Vagina (tissue), 2 donors: Measurements from ENCODE around the gene RPRML. TPM values are rescaled to one million over a fixed set of nuclear protein-coding genes. Genes with fewer than 3 reads are reported as not detected.

Experiments
- DNase-seq, 2 donors: peaks; one replicate each; pipeline ENCODE4 v3.0.0-alpha.2; 2017; ENCODE audit errors: extremely low spot score in 2 of 2
- H3K27ac ChIP-seq: fragments of 200-600 bp; sonication (generic); one replicate; pipeline ENCODE4 v1.5.1; 2019
- H3K27me3 ChIP-seq: fragments of 200-600 bp; sonication (generic); one replicate; pipeline ENCODE4 v1.5.1; 2019
- H3K36me3 ChIP-seq, 2 donors: fragments of 200-600 bp; sonication (generic); one replicate each; pipeline ENCODE4 v1.5.1; 2017 to 2019
- H3K4me1 ChIP-seq: fragments of 200-600 bp; sonication (generic); one replicate; pipeline ENCODE4 v1.5.1; 2019
- H3K4me3 ChIP-seq, 2 donors: fragments of 200-600 bp; sonication (generic); 1 replicate in 1 of 2; 2 replicates in 1 of 2; pipeline ENCODE4 v1.5.1; 2016 to 2019
- H3K9me3 ChIP-seq: fragments of 200-600 bp; sonication (generic); one replicate; pipeline ENCODE4 v1.5.1; 2019
- CTCF ChIP-seq, 3 experiments: fragments of 450-650 bp in 2 of 3; fragments of 200-600 bp in 1 of 3; sonication (generic) in 1 of 3; IDR thresholded peaks; one replicate each; pipeline ENCODE4 v1.5.1; 2017 to 2019; ENCODE audit warnings: antibody characterized with exemption in 3 of 3, mild to moderate bottlenecking in 2 of 3, moderate library complexity in 2 of 3
- POLR2A ChIP-seq, 2 donors: fragments of 450-650 bp; IDR thresholded peaks; one replicate each; pipeline ENCODE4 v1.6.1; 2017; ENCODE audit warnings: antibody characterized with exemption in 2 of 2, mild to moderate bottlenecking in 2 of 2, moderate library complexity in 2 of 2
- POLR2AphosphoS5 ChIP-seq, 2 donors: sonication (generic); formaldehyde crosslinking; IDR thresholded peaks; one replicate each; pipeline ENCODE4 v1.9.0; 2017; ENCODE audit warnings: antibody characterized with exemption in 2 of 2, mild to moderate bottlenecking in 2 of 2, low read depth in 1 of 2; ENCODE audit not compliant: insufficient read depth in 1 of 2
- intact Hi-C: fragments of 100-400 bp; cut with DNase I; formaldehyde crosslinking; loops from one replicate; pipeline ENCODE4 v1.15.1; 2023
- total RNA-seq: library from RNA; depleted of rRNA; stranded (reverse); fragments of >200 nt; gene quantifications from one replicate; pipeline ENCODE4 v1.2.3, GENCODE V29; 2016

Gene RPRML
- total RNA-seq, 1 donor from 2014 or later = 2.0 TPM

GRCh38 chr17:46940692-46941404 lies 38.2 kb downstream of the RPRML start:
- DNase-seq = no peak
- no peak overlapping the region for H3K4me3 ChIP-seq
- intact Hi-C loops = no loop called here
- no peaks in the 10 kb centered on the region for H3K27me3 ChIP-seq
- H3K36me3 ChIP-seq = peaks cover 0 to 42% of the 10 kb centered on the region in 2 donors
- TF ChIP-seq POLR2A (IDR thresholded peaks at IDR 0.05) = no peak
- peak; percentile 38 to 57 (median 52) for TF ChIP-seq CTCF (IDR thresholded peaks at IDR 0.05)
- peaks cover 28% of the 10 kb centered on the region for H3K4me1 ChIP-seq
- no peaks in the 10 kb centered on the region for H3K9me3 ChIP-seq
- no peak overlapping the region for H3K27ac ChIP-seq

GRCh38 chr17:46935658-46936266 lies 43.3 kb downstream of the RPRML start:
- no peak for DNase-seq
- no peaks in the 10 kb centered on the region for H3K4me1 ChIP-seq
- TF ChIP-seq CTCF (IDR thresholded peaks at IDR 0.05) (no peak), POLR2AphosphoS5 (IDR thresholded peaks at IDR 0.05; ENCODE audit: insufficient read depth in 1 of 2, low read depth in 1 of 2) (no peak), POLR2A (IDR thresholded peaks at IDR 0.05) (no peak)
- no peak overlapping the region for H3K4me3 ChIP-seq
- no peak overlapping the region for H3K27ac ChIP-seq
- intact Hi-C loops = no loop called here
- peaks cover 3 to 93% of the 10 kb centered on the region in 2 donors for H3K36me3 ChIP-seq
- no peaks in the 10 kb centered on the region for H3K9me3 ChIP-seq
- H3K27me3 ChIP-seq = no peaks in the 10 kb centered on the region

GRCh38 chr17:46931596-46931995 lies 47.5 kb downstream of the RPRML start:
- intact Hi-C loops = no loop called here

GRCh38 chr17:46930051-46930450 lies 49.0 kb downstream of the RPRML start:
- intact Hi-C loops = no loop called here
- TF ChIP-seq POLR2A (IDR thresholded peaks at IDR 0.05) = no peak
- DNase-seq = no peak
- Histone ChIP-seq H3K4me1 (peaks cover 42% of the 10 kb centered on the region), H3K36me3 (peaks cover 3 to 56% of the 10 kb centered on the region in 2 donors), H3K9me3 (no peaks in the 10 kb centered on the region), H3K27me3 (no peaks in the 10 kb centered on the region), H3K27ac (no peak overlapping the region), H3K4me3 (no peak overlapping the region)

More at GRCh38 chr17:46931596-46931995, 47.5 kb downstream of the RPRML start:
- peaks cover 3 to 71% of the 10 kb centered on the region in 2 donors for H3K36me3 ChIP-seq
- H3K4me1 ChIP-seq = peaks cover 26% of the 10 kb centered on the region
- TF ChIP-seq POLR2AphosphoS5 (IDR thresholded peaks at IDR 0.05; ENCODE audit: insufficient read depth in 1 of 2, low read depth in 1 of 2) (no peak), POLR2A (IDR thresholded peaks at IDR 0.05) (no peak), CTCF (IDR thresholded peaks at IDR 0.05) (no peak)
- no peak for DNase-seq
- H3K27me3 ChIP-seq = no peaks in the 10 kb centered on the region
- H3K4me3 ChIP-seq = no peak overlapping the region
- H3K27ac ChIP-seq = no peak overlapping the region
- H3K9me3 ChIP-seq = no peaks in the 10 kb centered on the region

- TF ChIP-seq CTCF (IDR thresholded peaks at IDR 0.05) (no peak), POLR2AphosphoS5 (IDR thresholded peaks at IDR 0.05; ENCODE audit: insufficient read depth in 1 of 2, low read depth in 1 of 2) (no peak), POLR2A (IDR thresholded peaks at IDR 0.05) (no peak)
- H3K4me1 ChIP-seq = peaks cover 48% of the 10 kb centered on the region
- H3K9me3 ChIP-seq = no peaks in the 10 kb centered on the region
- no peak for DNase-seq
- H3K36me3 ChIP-seq = peaks cover 3 to 49% of the 10 kb centered on the region in 2 donors
- no peak overlapping the region for H3K27ac ChIP-seq
- no peaks in the 10 kb centered on the region for H3K27me3 ChIP-seq
- intact Hi-C loops = no loop called here
- H3K4me3 ChIP-seq = no peak overlapping the region
Measured at GRCh38 chr17:46929413-46929812, 49.6 kb downstream of the RPRML start.
